ENCODE data around the gene GYPB.
"Not testable (repeated sequence)": the region's sequence is repeated elsewhere in the genome, so short reads cannot be mapped to it uniquely, and the experiment has no call there.

Gene GYPB

GRCh38 chr4:143986180-143986579, 33.0 kb downstream of the GYPB start:
- TF ChIP-seq CTCF (IDR thresholded peaks at IDR 0.05) (no peak), ZFX (IDR thresholded peaks at IDR 0.05; ENCODE audit: borderline replicate concordance) (no peak)
- no peak overlapping the region for H3K27ac ChIP-seq

GRCh38 chr4:143980776-143981175, 38.4 kb downstream of the GYPB start:
- H3K27ac ChIP-seq, result not testable (repeated sequence)

GRCh38 chr4:143975527-143975926, 43.7 kb downstream of the GYPB start:
- H3K27ac ChIP-seq, result not testable (repeated sequence)

- H3K27ac ChIP-seq, result not testable (repeated sequence)
These were observed 45.2 kb downstream of the GYPB start for GRCh38 chr4:143974021-143974420.

GRCh38 chr4:143961075-143961474, 58.1 kb downstream of the GYPB start:
- H3K27ac ChIP-seq, result no peak overlapping the region
- TF ChIP-seq CTCF (IDR thresholded peaks at IDR 0.05) (no peak), ZFX (IDR thresholded peaks at IDR 0.05; ENCODE audit: borderline replicate concordance) (no peak)

- H3K27ac ChIP-seq, result not testable (repeated sequence)
These were observed 63.9 kb downstream of the GYPB start for GRCh38 chr4:143955306-143955705.

GRCh38 chr4:143951458-143951972, 67.7 kb downstream of the GYPB start:
- H3K27ac ChIP-seq, result not testable (repeated sequence)

GRCh38 chr4:143950967-143951366, 68.2 kb downstream of the GYPB start:
- not testable (repeated sequence) for H3K27ac ChIP-seq

GRCh38 chr4:143950185-143950584, 69.0 kb downstream of the GYPB start:
- H3K27ac ChIP-seq, result not testable (repeated sequence)

- H3K27ac ChIP-seq, result not testable (repeated sequence)
These were observed 71.7 kb downstream of the GYPB start for GRCh38 chr4:143947493-143947892.

Measured in 22Rv1 (cell line).